ENCODE results near the gene TLE5.
"Not testable (repeated sequence)": the region's sequence is repeated elsewhere in the genome, so short reads cannot be mapped to it uniquely, and the experiment has no call there.

Gene TLE5

GRCh38 chr19:3025549-3025886 lies 36.8 kb downstream of the TLE5 start:
- no peak for DNase-seq (ENCODE audit: low spot score)

GRCh38 chr19:3024870-3025548 lies 37.3 kb downstream of the TLE5 start:
- no peak for DNase-seq (ENCODE audit: low spot score)

- no peak for DNase-seq (ENCODE audit: low spot score)
These were observed 37.8 kb downstream of the TLE5 start for GRCh38 chr19:3024509-3024869.

DNA sequence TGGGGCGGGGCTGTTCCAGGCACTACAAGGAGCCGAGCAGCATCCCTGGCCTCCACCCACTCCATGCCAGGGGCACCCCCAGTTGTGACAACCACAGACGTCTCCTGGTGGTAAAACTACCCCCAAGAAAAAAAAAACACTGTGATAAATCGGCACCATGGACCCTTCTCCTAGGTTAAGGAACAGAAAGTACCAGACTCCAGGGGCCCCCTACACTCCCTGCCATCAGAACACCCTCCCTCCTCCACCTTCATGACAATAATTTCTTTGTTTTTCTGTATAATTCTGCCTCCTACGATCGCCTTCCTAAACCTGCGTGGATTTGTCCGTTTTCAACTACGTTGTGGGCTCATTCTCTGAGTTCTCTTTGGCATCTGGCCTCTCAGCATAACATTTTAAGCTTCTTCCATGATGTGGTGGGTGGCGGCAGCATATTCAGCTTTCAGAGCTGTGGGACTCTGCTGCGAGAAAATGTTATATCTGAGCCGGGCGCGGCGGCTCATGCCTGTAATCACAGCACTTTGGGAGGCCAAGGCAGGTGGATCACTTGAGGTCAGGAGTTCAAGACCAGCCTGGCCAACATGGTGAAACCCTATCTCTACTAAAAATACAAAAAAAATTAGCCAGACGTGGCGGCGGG lies 41.9 kb downstream of the TLE5 start:
- DNase-seq (ENCODE audit: low spot score) = no peak

DNA sequence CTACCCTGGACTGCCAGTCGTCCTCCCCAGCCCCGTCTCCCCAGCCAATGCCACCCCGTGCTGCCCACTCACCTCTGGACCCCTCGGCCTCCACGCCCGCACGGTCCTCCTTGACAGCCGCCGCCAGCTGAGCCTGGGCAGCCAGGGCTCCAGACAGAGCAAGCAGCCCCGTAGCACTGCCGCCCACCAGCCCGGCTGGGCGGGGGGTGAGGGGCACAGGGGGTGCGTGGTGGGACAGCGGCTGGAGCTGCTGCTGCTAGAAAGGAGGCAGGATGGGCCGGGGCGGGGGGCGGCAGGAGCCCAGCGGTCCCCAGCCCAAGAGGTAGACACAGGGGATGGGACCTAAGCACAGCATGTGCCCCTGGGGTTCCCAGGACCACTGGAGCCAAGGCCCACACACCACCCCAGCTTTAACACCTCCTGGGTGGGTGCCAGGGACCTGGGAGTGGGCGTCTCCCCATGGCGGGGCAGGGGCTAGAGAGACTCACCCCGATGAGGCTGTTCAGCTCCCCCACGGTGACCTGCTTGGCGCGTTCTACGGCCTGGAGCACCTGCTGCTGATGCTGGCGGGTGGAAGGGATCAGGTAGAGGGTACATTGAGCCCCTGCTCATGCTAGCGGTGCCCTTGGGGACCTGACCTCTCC lies 43.0 kb downstream of the TLE5 start:
- no peak for DNase-seq (ENCODE audit: low spot score)

GRCh38 chr19:3017923-3018322 lies 44.4 kb downstream of the TLE5 start:
- no peak for DNase-seq (ENCODE audit: low spot score)

DNA sequence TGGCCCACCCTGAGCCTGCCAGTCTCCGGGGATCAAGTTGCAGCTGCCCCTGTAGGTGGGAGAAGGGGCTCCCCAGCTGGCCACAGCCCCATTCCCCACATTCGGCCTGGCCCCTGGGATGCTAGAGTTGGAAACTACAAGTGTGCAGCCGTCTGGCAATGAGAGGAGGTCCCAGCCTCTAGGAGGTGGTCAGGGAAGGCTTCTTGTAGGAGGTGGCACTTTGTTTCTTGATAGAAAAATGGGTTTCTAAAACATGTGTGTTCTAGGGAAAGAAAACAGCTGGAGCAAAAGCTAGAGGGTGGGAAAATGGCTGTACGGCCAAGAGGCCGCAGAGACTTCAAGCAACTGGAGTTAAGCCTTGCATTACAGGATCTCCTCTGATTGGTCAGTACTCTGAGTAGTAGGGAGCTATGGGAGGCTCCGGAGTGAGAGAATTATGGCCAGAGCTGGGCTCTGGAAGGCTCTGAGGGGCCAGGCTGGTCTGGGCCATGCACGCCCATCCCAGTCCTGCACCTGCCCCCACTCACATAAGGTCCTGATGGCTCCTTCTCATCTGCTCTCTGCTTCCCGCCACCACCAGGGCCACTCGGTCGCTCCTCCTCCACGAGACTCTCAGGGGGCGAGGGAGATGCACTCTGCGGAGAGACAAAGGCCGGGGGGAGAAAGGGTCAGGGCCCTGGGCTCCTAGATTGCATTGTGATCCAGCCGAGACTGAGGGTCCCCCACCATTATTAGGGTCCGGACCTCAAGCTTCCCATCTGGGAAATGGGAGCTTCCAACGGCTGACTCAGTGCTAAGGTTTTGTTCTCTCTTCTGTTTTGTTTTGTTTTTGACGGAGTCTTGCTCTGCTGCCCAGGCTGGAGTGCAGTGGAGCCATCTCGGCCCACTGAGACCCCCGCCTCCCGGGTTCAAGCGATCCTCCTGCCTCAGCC lies 46.9 kb downstream of the TLE5 start:
- no peak for DNase-seq (ENCODE audit: low spot score)

- no peak for DNase-seq (ENCODE audit: low spot score)
These were observed 48.2 kb downstream of the TLE5 start for GRCh38 chr19:3014135-3014534.

GRCh38 chr19:3013263-3013725 lies 49.0 kb downstream of the TLE5 start:
- no peak for DNase-seq (ENCODE audit: low spot score)

DNA sequence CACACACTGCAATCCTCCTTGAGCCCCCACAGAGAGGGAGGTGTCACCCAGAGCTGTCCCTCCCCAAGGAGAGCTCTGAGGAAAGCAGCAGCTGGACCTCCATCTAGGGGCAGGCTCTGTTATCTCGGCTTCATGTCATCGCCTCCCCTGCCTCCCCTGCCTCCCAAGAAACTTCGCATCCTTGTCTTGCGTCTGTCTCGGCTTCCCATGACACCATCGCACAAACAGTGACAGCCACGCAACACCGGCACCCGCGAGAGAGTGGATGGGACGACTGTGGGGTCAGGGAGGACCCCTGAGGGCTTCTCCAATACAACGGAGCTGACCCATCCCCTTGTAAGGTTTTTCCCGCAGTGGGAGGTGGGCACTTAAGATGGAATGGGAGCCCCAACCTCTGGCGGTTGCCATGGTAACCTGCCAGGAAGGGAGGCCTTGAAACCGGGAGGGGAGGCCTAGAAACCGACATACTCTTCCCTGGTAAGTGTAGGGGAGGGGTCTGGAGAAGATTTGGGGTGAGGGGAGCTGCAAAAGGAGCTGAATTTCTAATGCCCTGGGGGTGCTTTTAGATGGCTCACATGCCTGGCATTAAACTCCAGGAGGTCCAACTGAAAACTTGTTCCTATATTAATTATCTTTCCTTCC lies 49.6 kb downstream of the TLE5 start:
- no peak for DNase-seq (ENCODE audit: low spot score)

DNA sequence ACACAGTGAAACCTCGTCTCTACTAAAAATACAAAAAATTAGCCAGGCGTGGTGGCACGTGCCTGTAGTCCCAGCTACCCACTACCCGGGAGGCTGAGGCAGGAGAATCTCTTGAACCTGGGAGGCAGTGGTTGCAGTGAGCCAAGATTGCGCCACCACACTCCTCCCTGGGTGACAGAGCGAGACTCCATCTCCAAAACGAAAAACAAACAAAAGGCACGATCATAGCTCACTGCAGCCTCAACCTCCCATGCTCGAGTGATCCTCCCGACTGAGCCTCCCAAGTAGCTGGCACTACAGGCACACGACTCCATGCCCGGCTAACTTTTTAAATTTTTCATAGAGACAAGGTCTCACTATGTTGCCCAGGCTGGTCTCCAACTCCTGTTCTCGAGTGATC lies 50.2 kb downstream of the TLE5 start:
- DNase-seq (ENCODE audit: low spot score) = not testable (repeated sequence)

DNA sequence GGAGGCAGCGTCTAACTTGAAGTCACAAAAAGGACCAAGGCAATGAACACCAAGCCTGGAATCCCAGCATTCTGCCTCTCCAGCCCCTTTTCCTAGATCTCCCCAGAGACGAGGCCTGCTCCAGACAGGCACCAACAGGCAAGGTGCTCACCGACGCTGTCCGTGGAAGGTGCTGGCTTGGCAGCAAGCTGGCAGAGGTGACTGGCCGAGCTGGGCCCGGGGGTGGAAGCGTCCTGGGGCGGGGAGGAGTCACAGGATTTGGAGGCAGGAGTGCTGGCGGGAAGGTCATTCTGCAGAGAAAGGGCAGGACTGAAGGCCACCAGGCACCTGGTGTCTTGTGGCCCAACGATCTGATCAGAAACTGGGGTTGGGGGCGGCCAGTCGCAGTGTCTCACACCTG lies 51.4 kb downstream of the TLE5 start:
- no peak for DNase-seq (ENCODE audit: low spot score)

DNA sequence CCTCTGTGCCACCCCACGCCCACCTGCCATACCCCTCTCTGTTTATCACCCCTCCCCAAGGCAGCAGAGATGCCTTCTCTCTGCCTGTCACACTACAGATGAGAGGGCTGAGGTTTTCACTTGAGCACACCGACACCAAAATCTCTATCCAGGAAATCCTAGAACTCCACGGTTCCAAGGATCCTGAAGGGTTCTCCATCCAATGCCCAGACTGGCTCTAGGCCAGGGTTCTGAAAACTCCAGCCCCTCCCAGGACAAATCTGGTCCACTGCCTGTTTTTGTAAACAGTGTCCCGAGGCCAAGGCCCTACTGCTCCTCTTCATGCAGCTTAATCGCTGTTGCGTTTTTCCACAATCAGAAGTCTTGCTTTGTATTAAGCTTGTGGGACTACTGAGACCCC lies 53.3 kb downstream of the TLE5 start:
- DNase-seq (ENCODE audit: low spot score) = no peak

DNA sequence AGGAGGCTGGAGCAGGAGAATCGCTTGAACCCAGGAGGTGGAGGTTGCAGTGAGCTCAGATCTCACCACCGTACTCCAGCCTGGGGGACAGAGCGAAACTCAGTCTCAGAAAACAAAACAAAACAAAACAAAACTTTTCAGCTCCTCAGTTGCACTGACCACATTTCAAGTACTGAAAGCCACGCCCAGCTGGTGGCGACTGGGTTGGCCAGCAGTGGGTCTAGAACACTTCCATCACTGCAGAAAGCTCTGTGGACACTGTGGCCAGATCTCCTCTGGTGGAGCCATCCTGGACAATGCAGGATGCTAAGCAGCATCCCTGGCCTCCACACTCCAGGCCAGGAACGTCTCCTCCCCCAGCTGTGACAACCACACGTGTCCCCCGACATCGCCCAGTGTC lies 54.3 kb downstream of the TLE5 start:
- no peak for DNase-seq (ENCODE audit: low spot score)

GRCh38 chr19:3006075-3006767 lies 56.1 kb downstream of the TLE5 start:
- no peak for DNase-seq (ENCODE audit: low spot score)

DNA sequence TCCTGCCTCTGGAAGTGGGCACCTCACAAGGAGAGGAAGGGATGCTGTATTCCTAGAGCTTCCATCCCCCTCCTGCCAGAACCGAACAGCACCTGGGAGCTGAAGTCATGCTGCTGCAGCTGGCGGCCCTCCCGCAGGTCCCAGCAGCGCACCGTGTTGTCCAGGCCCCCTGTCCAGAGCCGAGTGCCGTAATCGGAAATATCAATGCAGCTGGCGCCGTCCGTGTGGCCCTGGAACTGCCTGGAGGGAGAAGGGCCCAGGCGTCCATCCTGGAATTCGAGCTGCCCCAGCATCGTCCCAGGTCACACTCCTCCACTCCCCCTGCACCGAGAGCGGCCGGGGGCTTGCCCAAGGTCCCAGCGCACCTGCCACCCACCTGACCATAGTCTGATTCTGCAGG lies 57.0 kb downstream of the TLE5 start:
- no peak for DNase-seq (ENCODE audit: low spot score)

DNA sequence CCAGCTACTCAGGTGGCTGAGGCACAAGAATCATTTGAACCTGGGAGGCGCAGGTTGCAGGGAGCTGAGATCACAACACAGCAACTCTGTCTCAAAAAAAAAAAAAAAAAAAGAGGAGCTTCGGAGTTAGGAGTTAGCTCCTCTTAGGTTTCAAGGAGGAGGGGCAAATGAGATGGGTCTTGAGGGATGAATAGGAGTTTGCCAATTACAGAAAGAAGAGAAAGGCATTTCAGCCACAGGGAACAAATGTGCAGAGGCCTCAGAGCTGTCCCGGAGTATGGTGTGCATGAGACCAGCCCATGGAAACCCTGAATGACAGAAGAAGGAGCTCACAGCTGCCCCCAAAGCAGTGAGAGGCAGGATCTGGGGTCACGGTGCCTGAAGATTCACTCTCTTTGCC lies 57.8 kb downstream of the TLE5 start:
- no peak for DNase-seq (ENCODE audit: low spot score)

DNA sequence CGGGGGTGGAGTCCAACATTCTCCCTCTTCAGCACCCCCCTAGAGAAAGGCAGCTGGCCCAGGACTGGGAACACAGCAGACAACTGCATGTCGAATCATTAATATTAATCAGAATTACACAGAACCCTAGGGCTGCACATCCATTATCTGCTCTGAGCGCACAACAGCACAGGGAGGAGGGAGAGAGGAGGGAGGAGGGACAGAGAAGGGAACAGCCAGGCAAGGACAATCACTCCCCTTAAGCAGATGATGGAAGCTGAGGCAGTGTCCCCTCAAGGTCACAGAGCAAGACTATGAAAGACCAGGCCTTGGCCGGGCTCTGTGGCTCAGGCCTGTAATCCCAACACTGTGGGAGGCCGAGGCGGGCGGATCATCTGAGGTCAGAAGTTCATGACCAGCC lies 59.2 kb downstream of the TLE5 start:
- no peak for DNase-seq (ENCODE audit: low spot score)
